SK-N-SH (cell line): ENCODE data around the gene KRT85. TPM values are rescaled to one million over a fixed set of nuclear protein-coding genes. Genes with fewer than 3 reads are reported as not detected.

Experiments
- CTCF ChIA-PET: fragments of 300-600, 350-600 bp; formaldehyde crosslinking; extraction: SDS; loops from one replicate; lab custom pipeline; 2021; lab: Yijun Ruan, JAX
- POLR2A ChIA-PET: fragments of 350-600 bp; sonication (Branson Sonifier 250); formaldehyde crosslinking; extraction: SDS; loops from one replicate; lab custom pipeline; 2020; ENCODE audit warnings: antibody characterized with exemption, inconsistent platforms; lab: Yijun Ruan, JAX
- DNase-seq: peaks from one replicate; pipeline ENCODE4 v3.0.0; 2012
- H2AFZ ChIP-seq: fragments of 200-600 bp; sonication (generic); 2 replicates; pipeline ENCODE4 v1.8.1; 2016; ENCODE audit warnings: antibody characterized with exemption, mild to moderate bottlenecking, low read depth
- H3F3A ChIP-seq: fragments of 200-600 bp; sonication (generic); replicated peaks from 2 replicates; pipeline ENCODE3; 2016; ENCODE audit warnings: antibody characterized with exemption, mild to moderate bottlenecking; ENCODE audit not compliant: insufficient read depth
- H3K27ac ChIP-seq, 2 experiments: fragments of 200-500 bp in 1 of 2; fragments of 200-600 bp in 1 of 2; sonication (Bioruptor generic) in 1 of 2; sonication (generic), shearing (Covaris generic) in 1 of 2; 2 replicates each; pipeline versions ENCODE4 v1.5.1 to v1.6.1; 2014 to 2016; ENCODE audit warnings: low read depth in 2 of 2, inconsistent platforms in 1 of 2, low read length in 1 of 2, mild to moderate bottlenecking in 1 of 2, mixed read lengths in 1 of 2
- H3K27me3 ChIP-seq: fragments of 200-600 bp; sonication (generic), shearing (Covaris generic); 2 replicates; pipeline ENCODE4 v1.6.1; 2016; ENCODE audit warnings: mixed run types; ENCODE audit not compliant: insufficient read depth
- H3K36me3 ChIP-seq, 2 experiments: fragments of 200-500 bp in 1 of 2; fragments of 200-600 bp in 1 of 2; sonication (Bioruptor generic) in 1 of 2; sonication (generic) in 1 of 2; replicated peaks in 1 of 2; 2 replicates each; pipeline versions ENCODE3 to v1.5.1; 2014 to 2016; ENCODE audit warnings: low read length in 1 of 2, mild to moderate bottlenecking in 1 of 2; ENCODE audit not compliant: insufficient read depth in 2 of 2, control insufficient read depth in 1 of 2
- H3K4me1 ChIP-seq, 2 experiments: fragments of 200-500 bp in 1 of 2; fragments of 200-600 bp in 1 of 2; sonication (Bioruptor generic) in 1 of 2; sonication (generic), shearing (Covaris generic) in 1 of 2; 2 replicates each; pipeline versions ENCODE4 v1.5.1 to v1.6.1; 2014 to 2016; ENCODE audit warnings: low read depth in 1 of 2, low read length in 1 of 2, mixed run types in 1 of 2; ENCODE audit not compliant: insufficient read depth in 2 of 2, control insufficient read depth in 1 of 2
- H3K4me2 ChIP-seq: fragments of 200-600 bp; sonication (generic), shearing (Covaris generic); 2 replicates; pipeline ENCODE4 v1.6.1; 2017; ENCODE audit warnings: mixed run types
- H3K4me3 ChIP-seq, 2 experiments: fragments of 200-500 bp in 1 of 2; fragments of 200-600 bp in 1 of 2; sonication (Bioruptor generic) in 1 of 2; sonication (generic), shearing (Covaris generic) in 1 of 2; 2 replicates each; pipeline versions ENCODE4 v1.5.1 to v1.8.1; 2014 to 2016; ENCODE audit warnings: low read depth in 2 of 2, inconsistent platforms in 1 of 2, low read length in 1 of 2, mild to moderate bottlenecking in 1 of 2, mixed read lengths in 1 of 2, moderate library complexity in 1 of 2
- H3K79me2 ChIP-seq: fragments of 200-600 bp; sonication (generic); 2 replicates; pipeline ENCODE4 v1.8.1; 2017; ENCODE audit warnings: mild to moderate bottlenecking; ENCODE audit not compliant: insufficient read depth
- H3K9ac ChIP-seq: fragments of 200-600 bp; sonication (generic); 2 replicates; pipeline ENCODE4 v1.6.1; 2017; ENCODE audit warnings: mixed run types
- H3K9me2 ChIP-seq: fragments of 200-600 bp; sonication (generic); 2 replicates; pipeline ENCODE4 v1.6.1; 2017; ENCODE audit warnings: mixed run types
- H3K9me3 ChIP-seq: fragments of 200-600 bp; sonication (generic); 2 replicates; pipeline ENCODE4 v1.6.1; 2017; ENCODE audit warnings: mixed run types, mild to moderate bottlenecking, moderate library complexity
- H4K20me1 ChIP-seq: fragments of 200-600 bp; sonication (generic); 2 replicates; pipeline ENCODE4 v1.6.1; 2017; ENCODE audit warnings: mild to moderate bottlenecking, mixed run types; ENCODE audit not compliant: insufficient read depth
- EZH2phosphoT487 ChIP-seq: fragments of 200-600 bp; sonication (generic); IDR thresholded peaks from 2 replicates; pipeline ENCODE4 v1.6.1; 2017; ENCODE audit warnings: low read depth, mixed run types, mild to moderate bottlenecking, antibody characterized with exemption, moderate library complexity, borderline replicate concordance
- FOXJ3 ChIP-seq: sonication (generic); formaldehyde crosslinking; IDR thresholded peaks from 2 replicates; pipeline ENCODE4 v1.5.1; 2020; ENCODE audit warnings: mild to moderate bottlenecking, missing genetic modification reagents
- FOXM1 ChIP-seq: IDR thresholded peaks from 2 replicates; pipeline ENCODE4 v1.4.0; 2012; ENCODE audit warnings: low read depth, mild to moderate bottlenecking
- GATA2 ChIP-seq: sonication (generic); formaldehyde crosslinking; IDR thresholded peaks from 2 replicates; pipeline ENCODE4 v1.5.0; 2020; ENCODE audit warnings: mild to moderate bottlenecking, missing genetic modification reagents
- JUND ChIP-seq: IDR thresholded peaks from 2 replicates; pipeline ENCODE4 v1.4.0; 2012
- MEF2A ChIP-seq: IDR thresholded peaks from 2 replicates; pipeline ENCODE4 v1.4.0; 2012; ENCODE audit warnings: low read depth, borderline replicate concordance
- MXI1 ChIP-seq: IDR thresholded peaks from 2 replicates; pipeline ENCODE4 v1.6.1; 2012; ENCODE audit warnings: mild to moderate bottlenecking, low read depth, low read length, improper control_type of control experiment
- NFIC ChIP-seq: IDR thresholded peaks from 2 replicates; pipeline ENCODE4 v1.4.0; 2012; ENCODE audit warnings: borderline replicate concordance
- NRF1 ChIP-seq: IDR thresholded peaks from 2 replicates; pipeline ENCODE4 v1.6.1; 2012; ENCODE audit warnings: low read depth, mild to moderate bottlenecking, low read length
- RFX5 ChIP-seq: IDR thresholded peaks from 2 replicates; pipeline ENCODE4 v1.6.1; 2012; ENCODE audit warnings: mild to moderate bottlenecking, improper control_type of control experiment, low read length
- SIN3A ChIP-seq: IDR thresholded peaks from 2 replicates; pipeline ENCODE4 v1.6.1; 2012; ENCODE audit warnings: low read depth, mild to moderate bottlenecking, low read length, moderate library complexity, borderline replicate concordance
- SMC3 ChIP-seq: IDR thresholded peaks from 2 replicates; pipeline ENCODE4 v1.6.1; 2012; ENCODE audit warnings: low read depth, low read length, improper control_type of control experiment
- TCF12 ChIP-seq: IDR thresholded peaks from 2 replicates; pipeline ENCODE4 v1.4.0; 2012
- TEAD4 ChIP-seq: IDR thresholded peaks from 2 replicates; pipeline ENCODE4 v1.4.0; 2012; ENCODE audit warnings: mild to moderate bottlenecking, borderline replicate concordance; ENCODE audit not compliant: insufficient read depth
- WGBS: methylation state at CpG from one replicate; pipeline ENCODE4 v1.1.6; 2017; ENCODE audit warnings: low lambda C conversion rate; 5-methylcytosine and 5-hydroxymethylcytosine counted together
- polyA plus RNA-seq, 3 experiments: library from polyadenylated mRNA; depleted of rRNA; stranded (reverse); fragments of >200 nt; gene quantifications; 2 replicates each; pipeline ENCODE4 v1.2.3, GENCODE V29; 2012
- TF ChIP-seq, protein P1 (sequence below): fragments of 150-350 bp; IDR thresholded peaks from 2 replicates; pipeline ENCODE4 v1.6.1; 2016; ENCODE audit warnings: mild to moderate bottlenecking, low read depth, low read length
- TF ChIP-seq, protein P2 (sequence below): IDR thresholded peaks from 2 replicates; pipeline ENCODE4 v1.4.0; 2012; ENCODE audit warnings: low read depth, borderline replicate concordance
- TF ChIP-seq, protein P3 (sequence below): IDR thresholded peaks from 2 replicates; pipeline ENCODE4 v1.4.0; 2012; ENCODE audit warnings: low read depth, borderline replicate concordance

Gene KRT85
- polyA plus RNA-seq, 1 of the 3 experiments (the other 2 are of a cell fraction): not detected

DNA sequence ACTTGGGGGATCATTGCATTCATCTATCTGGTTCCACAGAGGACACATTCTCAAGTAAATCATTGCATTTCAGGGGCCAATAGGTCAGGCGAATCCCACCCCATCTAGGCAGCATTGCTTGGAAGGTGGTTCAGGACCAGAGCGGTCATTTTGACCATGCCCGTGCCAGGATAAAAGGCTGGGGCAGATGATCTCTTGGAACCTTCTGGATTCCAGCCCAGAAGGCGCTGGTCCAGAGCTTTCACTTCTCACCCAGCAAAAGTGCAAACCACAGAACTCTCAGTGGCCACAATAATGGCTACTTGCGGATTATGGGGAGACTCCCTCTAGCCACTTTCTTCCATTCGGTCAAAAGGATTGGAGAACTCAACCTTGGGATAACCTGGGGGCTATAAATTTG lies 595 bp upstream of the KRT85 start:
- POLR2A ChIA-PET: no interaction called here
- H3K79me2 ChIP-seq: no peaks in the 10 kb centered on the region
- no peak overlapping the region for H3K27ac ChIP-seq
- no peaks in the 10 kb centered on the region for H3F3A ChIP-seq
- no peak overlapping the region for H2AFZ ChIP-seq
- no peaks in the 10 kb centered on the region for H3K9me3 ChIP-seq
- H3K9me2 ChIP-seq: no peaks in the 10 kb centered on the region
- no peaks in the 10 kb centered on the region for H4K20me1 ChIP-seq
- H3K4me1 ChIP-seq: no peaks in the 10 kb centered on the region
- H3K36me3 ChIP-seq: no peaks in the 10 kb centered on the region
- 36% methylated on average over 6 of the region's 6 CpGs for WGBS
- DNase-seq: no peak
- H3K4me3 ChIP-seq: no peak overlapping the region
- H3K9ac ChIP-seq: no peak overlapping the region
- peaks cover 66% of the 10 kb centered on the region for H3K27me3 ChIP-seq
- CTCF ChIA-PET: interaction anchor here (0.9 to 6.6 kb wide), 4 partner anchors 511 to 613 kb away, joined by 6 to 111 read pairs (median 21); no protein-coding TSS in a partner anchor
- no peak overlapping the region for H3K4me2 ChIP-seq
- no peak for TF ChIP-seq TCF12
- no peak for TF ChIP-seq FOXJ3
- no peak for TF ChIP-seq NRF1
- TF ChIP-seq, protein P1, sequence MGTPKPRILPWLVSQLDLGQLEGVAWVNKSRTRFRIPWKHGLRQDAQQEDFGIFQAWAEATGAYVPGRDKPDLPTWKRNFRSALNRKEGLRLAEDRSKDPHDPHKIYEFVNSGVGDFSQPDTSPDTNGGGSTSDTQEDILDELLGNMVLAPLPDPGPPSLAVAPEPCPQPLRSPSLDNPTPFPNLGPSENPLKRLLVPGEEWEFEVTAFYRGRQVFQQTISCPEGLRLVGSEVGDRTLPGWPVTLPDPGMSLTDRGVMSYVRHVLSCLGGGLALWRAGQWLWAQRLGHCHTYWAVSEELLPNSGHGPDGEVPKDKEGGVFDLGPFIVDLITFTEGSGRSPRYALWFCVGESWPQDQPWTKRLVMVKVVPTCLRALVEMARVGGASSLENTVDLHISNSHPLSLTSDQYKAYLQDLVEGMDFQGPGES: no peak
- no peak for TF ChIP-seq MEF2A
- no peak for TF ChIP-seq GATA2 (CRISPR knock-in tag)
- TF ChIP-seq JUND: no peak
- no peak for TF ChIP-seq TEAD4
- TF ChIP-seq NFIC: no peak
- TF ChIP-seq, protein P2, sequence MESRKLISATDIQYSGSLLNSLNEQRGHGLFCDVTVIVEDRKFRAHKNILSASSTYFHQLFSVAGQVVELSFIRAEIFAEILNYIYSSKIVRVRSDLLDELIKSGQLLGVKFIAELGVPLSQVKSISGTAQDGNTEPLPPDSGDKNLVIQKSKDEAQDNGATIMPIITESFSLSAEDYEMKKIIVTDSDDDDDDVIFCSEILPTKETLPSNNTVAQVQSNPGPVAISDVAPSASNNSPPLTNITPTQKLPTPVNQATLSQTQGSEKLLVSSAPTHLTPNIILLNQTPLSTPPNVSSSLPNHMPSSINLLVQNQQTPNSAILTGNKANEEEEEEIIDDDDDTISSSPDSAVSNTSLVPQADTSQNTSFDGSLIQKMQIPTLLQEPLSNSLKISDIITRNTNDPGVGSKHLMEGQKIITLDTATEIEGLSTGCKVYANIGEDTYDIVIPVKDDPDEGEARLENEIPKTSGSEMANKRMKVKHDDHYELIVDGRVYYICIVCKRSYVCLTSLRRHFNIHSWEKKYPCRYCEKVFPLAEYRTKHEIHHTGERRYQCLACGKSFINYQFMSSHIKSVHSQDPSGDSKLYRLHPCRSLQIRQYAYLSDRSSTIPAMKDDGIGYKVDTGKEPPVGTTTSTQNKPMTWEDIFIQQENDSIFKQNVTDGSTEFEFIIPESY: no peak
- TF ChIP-seq SMC3: no peak
- no peak for TF ChIP-seq RFX5
- no peak for TF ChIP-seq MXI1
- no peak for TF ChIP-seq EZH2phosphoT487
- TF ChIP-seq SIN3A: no peak
- no peak for TF ChIP-seq FOXM1
- TF ChIP-seq, protein P3, sequence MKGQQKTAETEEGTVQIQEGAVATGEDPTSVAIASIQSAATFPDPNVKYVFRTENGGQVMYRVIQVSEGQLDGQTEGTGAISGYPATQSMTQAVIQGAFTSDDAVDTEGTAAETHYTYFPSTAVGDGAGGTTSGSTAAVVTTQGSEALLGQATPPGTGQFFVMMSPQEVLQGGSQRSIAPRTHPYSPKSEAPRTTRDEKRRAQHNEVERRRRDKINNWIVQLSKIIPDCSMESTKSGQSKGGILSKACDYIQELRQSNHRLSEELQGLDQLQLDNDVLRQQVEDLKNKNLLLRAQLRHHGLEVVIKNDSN: no peak
